ENCODE measurements around the gene FBXW8.

FBXW8 gene

DNA sequence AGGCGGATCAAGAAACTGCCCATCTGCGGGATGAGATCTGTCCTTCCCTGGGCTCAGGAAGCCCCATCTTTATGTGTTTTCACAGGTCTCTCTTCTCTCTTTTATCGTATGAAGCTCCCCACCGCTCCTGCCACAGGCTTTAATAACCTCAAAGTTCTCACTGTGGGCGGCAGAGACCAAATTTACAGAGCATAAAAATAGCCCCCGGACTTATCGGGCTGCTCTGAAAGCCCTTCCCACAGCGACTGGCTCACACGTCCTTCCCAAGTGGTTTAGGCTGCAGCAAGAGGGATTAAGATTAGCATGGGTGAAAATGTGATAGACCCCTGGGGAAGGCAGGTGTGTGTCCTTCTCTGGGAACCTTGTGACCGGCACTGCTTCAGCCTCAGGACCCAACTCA, 140.6 kb downstream of the FBXW8 start:
- Histone ChIP-seq H2AK5ac (ENCODE audit: low read depth, low read length) (peak overlapping the region; percentile 56), H3K79me1 (ENCODE audit: low read depth, low read length) (no peaks in the 10 kb centered on the region), H3K4me2 (ENCODE audit: insufficient read depth, low read length, poor library complexity, severe bottlenecking) (no peak overlapping the region), H4K8ac (ENCODE audit: low read depth, low read length) (no peak overlapping the region), H3K4me3 (ENCODE audit: low read length in 2 of 2) (no peak overlapping the region), H3K14ac (ENCODE audit: low read length) (no peak overlapping the region), H4K91ac (ENCODE audit: low read depth, low read length, poor library complexity) (no peak overlapping the region), H3K9ac (ENCODE audit: low read depth, low read length, poor library complexity) (no peak overlapping the region), H2BK120ac (ENCODE audit: low read depth, low read length) (no peak overlapping the region), H3K18ac (ENCODE audit: low read length) (peak overlapping the region; percentile 32), H2BK15ac (ENCODE audit: low read length) (peak overlapping the region; percentile 55), H3K4ac (ENCODE audit: low read length) (no peak overlapping the region), H2BK12ac (ENCODE audit: low read length) (no peak overlapping the region), H3K36me3 (replicated peaks in 1 of 2; ENCODE audit: control insufficient read depth in 2 of 2, insufficient read depth in 2 of 2, low read length in 2 of 2) (peaks cover 0 to 2% of the 10 kb centered on the region in 2 donors), H2BK5ac (ENCODE audit: low read length) (no peak overlapping the region), H3K4me1 (ENCODE audit: control insufficient read depth in 2 of 2, insufficient read depth in 1 of 2, low read depth in 1 of 2, low read length in 2 of 2) (peaks cover 20 to 22% of the 10 kb centered on the region in 2 donors), H3K27ac (replicated peaks; ENCODE audit: low read length) (no peak overlapping the region), H3K27me3 (ENCODE audit: control insufficient read depth in 3 of 3, insufficient read depth in 3 of 3, low read depth in 1 of 3, low read length in 3 of 3) (no peaks in the 10 kb centered on the region), H2AFZ (ENCODE audit: low read length) (no peak overlapping the region), H3K23ac (ENCODE audit: low read depth, low read length, poor library complexity) (no peak overlapping the region), H3K9me3 (replicated peaks in 1 of 2; ENCODE audit: control insufficient read depth in 2 of 2, insufficient read depth in 1 of 2, low read depth in 1 of 2, low read length in 2 of 2) (peaks cover 0 to 2% of the 10 kb centered on the region in 2 donors)
- WGBS, 2 donors (ENCODE audit: extremely low coverage in 2 of 2, insufficient read length in 2 of 2, insufficient replicate concordance in 1 of 2), result no CpG with 5 or more reads among the region's 10 CpGs
- no peak for DNase-seq (ENCODE audit: low spot score)

GRCh38 chr12:117052386-117053049, 141.8 kb downstream of the FBXW8 start:
- WGBS, 2 donors (ENCODE audit: extremely low coverage in 2 of 2, insufficient read length in 2 of 2, insufficient replicate concordance in 1 of 2), result no CpG with 5 or more reads among the region's 8 CpGs
- Histone ChIP-seq H3K4me2 (ENCODE audit: insufficient read depth, low read length, poor library complexity, severe bottlenecking) (no peak overlapping the region), H3K9me3 (replicated peaks in 1 of 2; ENCODE audit: control insufficient read depth in 2 of 2, insufficient read depth in 1 of 2, low read depth in 1 of 2, low read length in 2 of 2) (no peaks in the 10 kb centered on the region), H3K4me1 (ENCODE audit: control insufficient read depth in 2 of 2, insufficient read depth in 1 of 2, low read depth in 1 of 2, low read length in 2 of 2) (peaks cover 19 to 22% of the 10 kb centered on the region in 2 donors), H2AFZ (ENCODE audit: low read length) (peak overlapping the region; percentile 62), H3K4me3 (ENCODE audit: low read length in 2 of 2) (no peak overlapping the region), H3K9ac (ENCODE audit: low read depth, low read length, poor library complexity) (peak overlapping the region; percentile 24), H2BK15ac (ENCODE audit: low read length) (no peak overlapping the region), H2AK5ac (ENCODE audit: low read depth, low read length) (peak overlapping the region; percentile 44), H2BK12ac (ENCODE audit: low read length) (no peak overlapping the region), H4K91ac (ENCODE audit: low read depth, low read length, poor library complexity) (no peak overlapping the region), H3K36me3 (replicated peaks in 1 of 2; ENCODE audit: control insufficient read depth in 2 of 2, insufficient read depth in 2 of 2, low read length in 2 of 2) (no peaks in the 10 kb centered on the region), H3K14ac (ENCODE audit: low read length) (no peak overlapping the region), H2BK5ac (ENCODE audit: low read length) (no peak overlapping the region), H3K4ac (ENCODE audit: low read length) (no peak overlapping the region), H3K27ac (replicated peaks; ENCODE audit: low read length) (no peak overlapping the region), H3K79me1 (ENCODE audit: low read depth, low read length) (no peaks in the 10 kb centered on the region), H4K8ac (ENCODE audit: low read depth, low read length) (no peak overlapping the region), H3K27me3 (ENCODE audit: control insufficient read depth in 3 of 3, insufficient read depth in 3 of 3, low read depth in 1 of 3, low read length in 3 of 3) (no peaks in the 10 kb centered on the region), H3K23ac (ENCODE audit: low read depth, low read length, poor library complexity) (peak overlapping the region; percentile 39), H2BK120ac (ENCODE audit: low read depth, low read length) (no peak overlapping the region), H3K18ac (ENCODE audit: low read length) (peak overlapping the region; percentile 91)
- no peak for DNase-seq (ENCODE audit: low spot score)

- Histone ChIP-seq H3K27me3 (ENCODE audit: control insufficient read depth in 3 of 3, insufficient read depth in 3 of 3, low read depth in 1 of 3, low read length in 3 of 3) (no peaks in the 10 kb centered on the region), H2BK120ac (ENCODE audit: low read depth, low read length) (no peak overlapping the region), H2BK5ac (ENCODE audit: low read length) (no peak overlapping the region), H2AFZ (ENCODE audit: low read length) (peak overlapping the region; percentile 62), H3K79me1 (ENCODE audit: low read depth, low read length) (no peaks in the 10 kb centered on the region), H3K4me2 (ENCODE audit: insufficient read depth, low read length, poor library complexity, severe bottlenecking) (no peak overlapping the region), H3K36me3 (replicated peaks in 1 of 2; ENCODE audit: control insufficient read depth in 2 of 2, insufficient read depth in 2 of 2, low read length in 2 of 2) (no peaks in the 10 kb centered on the region), H3K4me3 (ENCODE audit: low read length in 2 of 2) (no peak overlapping the region), H4K8ac (ENCODE audit: low read depth, low read length) (no peak overlapping the region), H3K14ac (ENCODE audit: low read length) (peak overlapping the region; percentile 91), H2BK15ac (ENCODE audit: low read length) (no peak overlapping the region), H3K18ac (ENCODE audit: low read length) (peak overlapping the region; percentile 91), H3K4me1 (ENCODE audit: control insufficient read depth in 2 of 2, insufficient read depth in 1 of 2, low read depth in 1 of 2, low read length in 2 of 2) (peaks cover 16 to 21% of the 10 kb centered on the region in 2 donors), H3K9ac (ENCODE audit: low read depth, low read length, poor library complexity) (no peak overlapping the region), H2AK5ac (ENCODE audit: low read depth, low read length) (peak overlapping the region; percentile 44), H2BK12ac (ENCODE audit: low read length) (peak overlapping the region; percentile 86), H3K4ac (ENCODE audit: low read length) (no peak overlapping the region), H3K27ac (replicated peaks; ENCODE audit: low read length) (no peak overlapping the region), H3K23ac (ENCODE audit: low read depth, low read length, poor library complexity) (peak overlapping the region; percentile 39), H4K91ac (ENCODE audit: low read depth, low read length, poor library complexity) (no peak overlapping the region), H3K9me3 (replicated peaks in 1 of 2; ENCODE audit: control insufficient read depth in 2 of 2, insufficient read depth in 1 of 2, low read depth in 1 of 2, low read length in 2 of 2) (no peaks in the 10 kb centered on the region)
- WGBS, 2 donors (ENCODE audit: extremely low coverage in 2 of 2, insufficient read length in 2 of 2, insufficient replicate concordance in 1 of 2), result no CpG with 5 or more reads among the region's 9 CpGs
- DNase-seq (ENCODE audit: low spot score), result no peak
These were observed 142.3 kb downstream of the FBXW8 start for GRCh38 chr12:117053050-117053400.

DNA sequence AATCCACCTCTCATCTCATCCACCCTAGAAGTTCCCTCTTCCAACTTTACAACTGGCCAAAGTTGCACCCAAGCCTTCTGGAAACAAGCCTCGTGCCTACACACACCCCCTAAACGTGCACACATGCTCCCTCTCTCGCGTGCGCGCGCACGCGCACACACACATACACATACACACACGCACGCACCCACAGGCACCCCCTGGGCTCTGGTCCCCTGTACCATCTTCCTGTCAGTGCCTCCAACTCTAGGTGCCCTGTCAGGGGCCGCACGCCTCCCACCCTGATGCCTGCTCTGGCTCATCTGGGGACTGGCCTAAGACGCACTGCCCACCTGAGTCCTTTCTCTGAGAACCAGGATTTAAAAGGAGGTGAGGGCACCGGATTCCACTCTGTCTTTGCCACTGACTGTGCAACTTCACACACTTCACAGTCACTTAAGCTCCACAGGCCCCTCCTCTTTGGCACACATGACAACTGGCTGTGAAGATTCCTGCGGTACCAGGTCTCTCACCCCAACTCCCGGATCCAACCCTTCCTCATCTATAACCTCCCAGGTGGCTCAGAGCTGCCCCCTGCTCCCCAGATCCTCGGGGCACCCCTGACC, 142.9 kb downstream of the FBXW8 start:
- H3K36me3 ChIP-seq (replicated peaks in 1 of 2; ENCODE audit: control insufficient read depth in 2 of 2, insufficient read depth in 2 of 2, low read length in 2 of 2), result no peaks in the 10 kb centered on the region
- no peaks in the 10 kb centered on the region for H3K9me3 ChIP-seq (replicated peaks in 1 of 2; ENCODE audit: control insufficient read depth in 2 of 2, insufficient read depth in 1 of 2, low read depth in 1 of 2, low read length in 2 of 2)
- DNase-seq (ENCODE audit: low spot score), result no peak
- H4K8ac ChIP-seq (ENCODE audit: low read depth, low read length), result peak overlapping the region; percentile 43
- H3K14ac ChIP-seq (ENCODE audit: low read length), result no peak overlapping the region
- H2BK12ac ChIP-seq (ENCODE audit: low read length), result peak overlapping the region; percentile 79
- no peak overlapping the region for H3K4ac ChIP-seq (ENCODE audit: low read length)
- no peaks in the 10 kb centered on the region for H3K27me3 ChIP-seq (ENCODE audit: control insufficient read depth in 3 of 3, insufficient read depth in 3 of 3, low read depth in 1 of 3, low read length in 3 of 3)
- no peaks in the 10 kb centered on the region for H3K79me1 ChIP-seq (ENCODE audit: low read depth, low read length)
- peak overlapping the region; percentile 0 for H2BK15ac ChIP-seq (ENCODE audit: low read length)
- H3K27ac ChIP-seq (replicated peaks; ENCODE audit: low read length), result no peak overlapping the region
- H3K4me1 ChIP-seq (ENCODE audit: control insufficient read depth in 2 of 2, insufficient read depth in 1 of 2, low read depth in 1 of 2, low read length in 2 of 2), result peaks cover 14 to 18% of the 10 kb centered on the region in 2 donors
- no peak overlapping the region for H3K9ac ChIP-seq (ENCODE audit: low read depth, low read length, poor library complexity)
- H3K4me3 ChIP-seq (ENCODE audit: low read length in 2 of 2), result no peak overlapping the region
- no peak overlapping the region for H4K91ac ChIP-seq (ENCODE audit: low read depth, low read length, poor library complexity)
- no peak overlapping the region for H2BK5ac ChIP-seq (ENCODE audit: low read length)
- peak overlapping the region; percentile 74 for H2AK5ac ChIP-seq (ENCODE audit: low read depth, low read length)
- H2BK120ac ChIP-seq (ENCODE audit: low read depth, low read length), result no peak overlapping the region
- peak overlapping the region; percentile 76 for H3K18ac ChIP-seq (ENCODE audit: low read length)
- H3K4me2 ChIP-seq (ENCODE audit: insufficient read depth, low read length, poor library complexity, severe bottlenecking), result no peak overlapping the region
- WGBS, 2 donors (ENCODE audit: extremely low coverage in 2 of 2, insufficient read length in 2 of 2, insufficient replicate concordance in 1 of 2), result no CpG with 5 or more reads among the region's 18 CpGs
- no peak overlapping the region for H3K23ac ChIP-seq (ENCODE audit: low read depth, low read length, poor library complexity)
- no peak overlapping the region for H2AFZ ChIP-seq (ENCODE audit: low read length)

Measured in neuronal stem cell (in vitro differentiated cells).